ENCODE measurements around the gene CRYBB1.

DNA sequence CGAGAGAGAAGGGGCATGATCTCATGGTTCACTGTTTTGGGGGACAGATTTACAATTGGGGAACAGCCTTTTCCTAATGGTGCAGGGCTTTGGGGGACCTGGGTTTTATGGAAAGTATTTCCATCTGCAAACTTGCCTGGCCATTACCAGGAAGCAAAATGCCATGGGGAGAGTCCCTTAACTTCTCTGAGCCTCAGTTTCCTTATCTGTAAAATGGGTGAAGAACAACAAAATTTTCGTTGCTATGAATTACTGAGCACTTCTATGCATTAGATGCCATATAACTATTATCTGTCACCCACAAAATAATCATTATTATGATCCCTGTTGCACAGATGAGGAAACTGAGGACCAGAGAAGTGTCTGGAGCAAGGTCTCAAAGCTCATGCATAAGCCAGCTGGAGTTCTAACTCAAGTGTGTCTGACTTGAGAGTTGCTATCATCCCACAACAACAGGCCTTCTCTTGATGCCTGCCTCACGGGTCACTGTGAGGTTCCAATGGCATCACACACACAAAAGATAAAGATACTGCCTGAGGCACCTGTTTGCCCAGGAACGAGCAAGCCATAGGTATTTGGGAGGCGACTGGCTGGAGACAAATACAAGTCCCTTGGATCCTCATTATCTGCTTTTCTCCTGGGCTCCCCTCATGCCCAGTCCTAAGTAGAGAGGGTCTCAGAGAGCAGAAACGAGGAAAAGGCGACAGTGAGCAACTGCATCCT lies 43.7 kb downstream of the CRYBB1 start:
- TF ChIP-seq, protein P1, sequence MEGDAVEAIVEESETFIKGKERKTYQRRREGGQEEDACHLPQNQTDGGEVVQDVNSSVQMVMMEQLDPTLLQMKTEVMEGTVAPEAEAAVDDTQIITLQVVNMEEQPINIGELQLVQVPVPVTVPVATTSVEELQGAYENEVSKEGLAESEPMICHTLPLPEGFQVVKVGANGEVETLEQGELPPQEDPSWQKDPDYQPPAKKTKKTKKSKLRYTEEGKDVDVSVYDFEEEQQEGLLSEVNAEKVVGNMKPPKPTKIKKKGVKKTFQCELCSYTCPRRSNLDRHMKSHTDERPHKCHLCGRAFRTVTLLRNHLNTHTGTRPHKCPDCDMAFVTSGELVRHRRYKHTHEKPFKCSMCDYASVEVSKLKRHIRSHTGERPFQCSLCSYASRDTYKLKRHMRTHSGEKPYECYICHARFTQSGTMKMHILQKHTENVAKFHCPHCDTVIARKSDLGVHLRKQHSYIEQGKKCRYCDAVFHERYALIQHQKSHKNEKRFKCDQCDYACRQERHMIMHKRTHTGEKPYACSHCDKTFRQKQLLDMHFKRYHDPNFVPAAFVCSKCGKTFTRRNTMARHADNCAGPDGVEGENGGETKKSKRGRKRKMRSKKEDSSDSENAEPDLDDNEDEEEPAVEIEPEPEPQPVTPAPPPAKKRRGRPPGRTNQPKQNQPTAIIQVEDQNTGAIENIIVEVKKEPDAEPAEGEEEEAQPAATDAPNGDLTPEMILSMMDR (IDR thresholded peaks at IDR 0.05): no peak
- TF ChIP-seq POLR2A (IDR thresholded peaks at IDR 0.05) (no peak), POLR2AphosphoS5 (IDR thresholded peaks at IDR 0.05) (no peak)

All from transverse colon (tissue), 4 donors.